ENCODE results near the gene GALNT1. TPM values are rescaled to one million over a fixed set of nuclear protein-coding genes. Genes with fewer than 3 reads are reported as not detected.
A peak's percentile ranks its signal among the peaks of the same experiment; 100 is the strongest.
"Not testable (repeated sequence)": the region's sequence is repeated elsewhere in the genome, so short reads cannot be mapped to it uniquely, and the experiment has no call there.

Gene GALNT1
- 10 to 100 TPM; 56.2 to 94.7 (median 76.1) TPM for polyA plus RNA-seq (ENCODE audit: insufficient read length in 4 of 4)

- DNase-seq (ENCODE audit: low read depth in 4 of 4, low spot score in 3 of 4), result no peak
Measured at GRCh38 chr18:35581546-35581897, at the start of gene GALNT1. TSS of gene GALNT1 (plus strand) at chr18:35581740. CDS start at chr18:35654663, 72,923 bp downstream.

GRCh38 chr18:35533916-35534405 is 47.6 kb upstream of the GALNT1 start:
- DNase-seq (ENCODE audit: low read depth in 4 of 4, low spot score in 3 of 4), result no peak

- no peak for DNase-seq (ENCODE audit: low read depth in 4 of 4, low spot score in 3 of 4)
Measured at GRCh38 chr18:35535297-35535696, 46.2 kb upstream of the GALNT1 start.

- no peak for DNase-seq (ENCODE audit: low read depth in 4 of 4, low spot score in 3 of 4)
Measured at GRCh38 chr18:35542356-35542755, 39.2 kb upstream of the GALNT1 start.

- DNase-seq (ENCODE audit: low read depth in 4 of 4, low spot score in 3 of 4), result no peak
Measured at GRCh38 chr18:35547008-35547605, 34.4 kb upstream of the GALNT1 start.

- DNase-seq (ENCODE audit: low read depth in 4 of 4, low spot score in 3 of 4), result no peak
Measured at GRCh38 chr18:35549564-35549963, 32.0 kb upstream of the GALNT1 start.

- DNase-seq (ENCODE audit: low read depth in 4 of 4, low spot score in 3 of 4), result no peak
Measured at GRCh38 chr18:35553300-35553699, 28.2 kb upstream of the GALNT1 start.

GRCh38 chr18:35555538-35555937 is 26.0 kb upstream of the GALNT1 start:
- DNase-seq (ENCODE audit: low read depth in 4 of 4, low spot score in 3 of 4), result not testable (repeated sequence)

- no peak for DNase-seq (ENCODE audit: low read depth in 4 of 4, low spot score in 3 of 4)
Measured at GRCh38 chr18:35559867-35560266, 21.7 kb upstream of the GALNT1 start.

- no peak for DNase-seq (ENCODE audit: low read depth in 4 of 4, low spot score in 3 of 4)
Measured at GRCh38 chr18:35564795-35565453, 16.6 kb upstream of the GALNT1 start.

- DNase-seq (ENCODE audit: low read depth in 4 of 4, low spot score in 3 of 4), result no peak
Measured at GRCh38 chr18:35566019-35566418, 15.5 kb upstream of the GALNT1 start.

GRCh38 chr18:35570182-35570581 is 11.4 kb upstream of the GALNT1 start:
- DNase-seq (ENCODE audit: low read depth in 4 of 4, low spot score in 3 of 4), result no peak

GRCh38 chr18:35571138-35571537 is 10.4 kb upstream of the GALNT1 start:
- DNase-seq (ENCODE audit: low read depth in 4 of 4, low spot score in 3 of 4), result no peak

- DNase-seq (ENCODE audit: low read depth in 4 of 4, low spot score in 3 of 4), result no peak
Measured at GRCh38 chr18:35572644-35573043, 8.9 kb upstream of the GALNT1 start.

- DNase-seq (ENCODE audit: low read depth in 4 of 4, low spot score in 3 of 4), result no peak
Measured at GRCh38 chr18:35573531-35573930, 8.0 kb upstream of the GALNT1 start.

GRCh38 chr18:35576240-35576845 is 5.2 kb upstream of the GALNT1 start:
- DNase-seq (ENCODE audit: low read depth in 4 of 4, low spot score in 3 of 4), result not testable (repeated sequence)

GRCh38 chr18:35577045-35577848 is 4.3 kb upstream of the GALNT1 start:
- DNase-seq (ENCODE audit: low read depth in 4 of 4, low spot score in 3 of 4), result no peak

GRCh38 chr18:35578481-35578880 is 3.1 kb upstream of the GALNT1 start:
- DNase-seq (ENCODE audit: low read depth in 4 of 4, low spot score in 3 of 4), result no peak

- DNase-seq (ENCODE audit: low read depth in 4 of 4, low spot score in 3 of 4), result no peak
Measured at GRCh38 chr18:35578936-35579335, 2.6 kb upstream of the GALNT1 start.

GRCh38 chr18:35580701-35581539 is 620 bp upstream of the GALNT1 start:
- DNase-seq (ENCODE audit: low read depth in 4 of 4, low spot score in 3 of 4), result peak in 1 of 4 donors; percentile 39
